ENCODE data around the gene INSIG1. TPM values are rescaled to one million over a fixed set of nuclear protein-coding genes. Genes with fewer than 3 reads are reported as not detected.

Gene INSIG1
- total RNA-seq, 3 donors from 2014 or later: 46.9 to 58.1 (median 47.9) TPM

- no peak for ATAC-seq
- Mint-ChIP-seq H3K4me1 (ENCODE audit: low read depth) (no peaks in the 10 kb centered on the region), H3K27me3 (ENCODE audit: low read depth) (peaks cover 25% of the 10 kb centered on the region), H3K4me3 (no peak overlapping the region), H3K36me3 (ENCODE audit: insufficient read depth) (no peaks in the 10 kb centered on the region), H3K9me3 (no peaks in the 10 kb centered on the region)
- no peak for DNase-seq
These were observed 60.6 kb downstream of the INSIG1 start for GRCh38 chr7:155358066-155358947.

DNA sequence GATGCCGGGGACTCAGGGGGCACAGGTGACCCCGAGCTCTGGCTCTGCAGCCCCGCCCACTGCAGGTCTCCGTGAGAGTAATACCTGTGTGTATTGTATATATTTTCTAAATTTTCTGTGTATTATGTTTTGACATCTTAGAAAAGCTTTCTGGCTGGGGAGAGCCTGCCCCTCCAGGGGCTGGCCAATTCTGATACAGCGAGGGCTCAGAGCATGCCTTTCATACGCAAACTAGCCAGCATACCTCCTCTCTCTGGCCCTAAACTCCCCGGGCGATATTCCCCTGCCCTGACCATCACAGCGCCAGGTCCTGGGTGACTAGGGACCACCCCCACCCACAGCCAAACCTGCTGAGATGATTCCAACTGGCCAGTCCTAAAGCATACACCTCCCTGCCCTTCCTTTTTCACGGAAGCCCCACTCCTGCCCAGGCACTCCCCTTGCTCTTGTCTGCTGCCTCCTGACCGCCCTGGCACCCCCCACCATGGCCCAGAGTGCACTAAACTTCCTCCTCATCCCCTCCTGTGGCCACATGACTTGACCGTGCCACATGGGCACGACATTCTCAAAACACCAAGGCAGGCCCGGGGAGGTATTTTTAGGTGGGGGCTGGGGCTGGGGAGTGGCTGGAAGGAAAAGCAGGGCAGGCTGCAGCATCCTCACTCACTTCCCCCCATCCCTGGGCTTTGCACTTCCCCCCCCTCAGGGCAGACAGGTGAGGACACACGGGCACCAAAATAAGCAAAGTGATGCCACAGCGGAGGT is 61.5 kb downstream of the INSIG1 start:
- DNase-seq: no peak
- H3K4me1 Mint-ChIP-seq (ENCODE audit: low read depth): no peaks in the 10 kb centered on the region
- ATAC-seq: no peak

More for the DNA sequence above, 61.5 kb downstream of the INSIG1 start:
- Mint-ChIP-seq H3K9me3 (no peaks in the 10 kb centered on the region), H3K36me3 (ENCODE audit: insufficient read depth) (no peaks in the 10 kb centered on the region), H3K27me3 (ENCODE audit: low read depth) (peaks cover 29% of the 10 kb centered on the region), H3K4me3 (no peak overlapping the region)

Other genes with a start within 250 kb of the INSIG1 start
- not detected for gene HTR5A, start 227.6 kb upstream of the INSIG1 start, total RNA-seq
- not detected for gene EN2, start 160.3 kb downstream of the INSIG1 start, total RNA-seq
- not detected for gene CNPY1, start 248.7 kb downstream of the INSIG1 start, total RNA-seq